Keratinocyte (primary cell): Measurements from ENCODE around the gene KRTAP19-5. TPM values are rescaled to one million over a fixed set of nuclear protein-coding genes. Genes with fewer than 3 reads are reported as not detected.
"Not testable (repeated sequence)": the region's sequence is repeated elsewhere in the genome, so short reads cannot be mapped to it uniquely, and the experiment has no call there.

Experiments used
- DNase-seq: peaks from one replicate; pipeline ENCODE4 v3.0.0-alpha.2; 2011; ENCODE audit warnings: low read depth, missing footprints, low spot score
- FAIRE-seq: peaks from 2 replicates; lab custom pipeline; 2011; peaks lifted over from hg19 to GRCh38; lab: Jason Lieb, UNC
- H2AFZ ChIP-seq: 2 replicates; pipeline ENCODE4 v1.6.0; 2012; ENCODE audit warnings: low read length, control low read depth, inconsistent platforms; ENCODE audit not compliant: control insufficient read depth
- H3K27ac ChIP-seq: 2 replicates; pipeline ENCODE4 v1.5.1; 2011; ENCODE audit warnings: low read length; ENCODE audit not compliant: control insufficient read depth, insufficient read depth
- H3K27me3 ChIP-seq: 3 replicates; pipeline ENCODE4 v1.6.0; 2011; ENCODE audit warnings: low read length; ENCODE audit not compliant: control insufficient read depth, insufficient read depth; ENCODE audit errors: extremely low read depth
- H3K36me3 ChIP-seq, 2 experiments: 2 replicates in 1 of 2; 3 replicates in 1 of 2; pipeline ENCODE4 v1.5.1; 2011; ENCODE audit warnings: low read length in 2 of 2, mild to moderate bottlenecking in 1 of 2; ENCODE audit not compliant: control insufficient read depth in 2 of 2, insufficient read depth in 2 of 2; ENCODE audit errors: extremely low read depth in 1 of 2
- H3K4me1 ChIP-seq: 3 replicates; pipeline ENCODE4 v1.5.1; 2011; ENCODE audit warnings: low read length; ENCODE audit not compliant: control insufficient read depth, insufficient read depth; ENCODE audit errors: extremely low read depth
- H3K4me2 ChIP-seq: 3 replicates; pipeline ENCODE4 v1.6.0; 2011; ENCODE audit warnings: low read depth, low read length; ENCODE audit not compliant: control insufficient read depth, insufficient read depth; ENCODE audit errors: extremely low read depth
- H3K4me3 ChIP-seq, 3 experiments: fragments of 200-600 bp in 1 of 3; sonication (generic) in 1 of 3; 2 replicates in 2 of 3; 3 replicates in 1 of 3; pipeline ENCODE4 v1.5.1; 2011 to 2016; ENCODE audit warnings: low read length in 3 of 3, mild to moderate bottlenecking in 3 of 3, control low read depth in 2 of 3, inconsistent platforms in 1 of 3, low read depth in 1 of 3, mixed read lengths in 1 of 3, mixed run types in 1 of 3, moderate library complexity in 1 of 3; ENCODE audit not compliant: control insufficient read depth in 2 of 3, insufficient read depth in 2 of 3; ENCODE audit errors: extremely low read depth in 1 of 3
- H3K79me2 ChIP-seq: 2 replicates; pipeline ENCODE4 v1.6.0; 2012; ENCODE audit warnings: low read length; ENCODE audit not compliant: control insufficient read depth, insufficient read depth
- H3K9ac ChIP-seq: 3 replicates; pipeline ENCODE4 v1.6.0; 2011; ENCODE audit warnings: low read length; ENCODE audit not compliant: control insufficient read depth, insufficient read depth; ENCODE audit errors: extremely low read depth
- H3K9me1 ChIP-seq: 3 replicates; pipeline ENCODE4 v1.6.0; 2011; ENCODE audit warnings: low read length; ENCODE audit not compliant: control insufficient read depth, insufficient read depth; ENCODE audit errors: extremely low read depth
- H3K9me3 ChIP-seq: 2 replicates; pipeline ENCODE4 v1.5.1; 2012; ENCODE audit warnings: low read depth, low read length; ENCODE audit not compliant: control insufficient read depth
- H4K20me1 ChIP-seq: 3 replicates; pipeline ENCODE4 v1.6.0; 2011; ENCODE audit warnings: low read length; ENCODE audit not compliant: control insufficient read depth, insufficient read depth; ENCODE audit errors: extremely low read depth
- EZH2 ChIP-seq: IDR thresholded peaks from one replicate; pipeline ENCODE4 v1.6.1; 2012; ENCODE audit warnings: inconsistent platforms, mild to moderate bottlenecking, low read length, moderate library complexity
- dilution Hi-C: fragments of 300-500 bp; cut with MboI; formaldehyde crosslinking; loops from one replicate; pipeline ENCODE4 v1.7.0; 2020; ENCODE audit warnings: low sequenced_read_pairs; ENCODE audit not compliant: extremely low pct_ligation_motif_present
- polyA plus RNA-seq, 5 experiments: library from polyadenylated mRNA; depleted of rRNA in 3 of 5; stranded (reverse) in 3 of 5; stranded (forward) in 1 of 5; unstranded in 1 of 5; fragments of >200 nt; gene quantifications; 1 replicate in 1 of 5; 2 replicates in 3 of 5; 3 replicates in 1 of 5; pipeline versions ENCODE4 v1.2.1 to v1.2.3, GENCODE V29; 2011 to 2012; ENCODE audit warnings: missing spikeins in 2 of 5, low read depth in 1 of 5, low replicate concordance in 1 of 5
- TF ChIP-seq, protein P1 (sequence below), 3 experiments: IDR thresholded peaks in 1 of 3; conservative IDR thresholded peaks in 1 of 3; optimal IDR thresholded peaks in 1 of 3; 2 replicates in 2 of 3; 3 replicates in 1 of 3; pipeline versions ENCODE3 to v1.5.1; 2011; ENCODE audit warnings: low read length in 3 of 3, mild to moderate bottlenecking in 3 of 3, moderate library complexity in 2 of 3, control low read depth in 1 of 3, inconsistent platforms in 1 of 3; ENCODE audit not compliant: insufficient read depth in 2 of 3; ENCODE audit errors: extremely low read depth in 1 of 3

KRTAP19-5 gene
- polyA plus RNA-seq, 1 donor (not counting 4 experiments of a cell fraction or from before 2014, with no cell fraction given) = not detected

DNA sequence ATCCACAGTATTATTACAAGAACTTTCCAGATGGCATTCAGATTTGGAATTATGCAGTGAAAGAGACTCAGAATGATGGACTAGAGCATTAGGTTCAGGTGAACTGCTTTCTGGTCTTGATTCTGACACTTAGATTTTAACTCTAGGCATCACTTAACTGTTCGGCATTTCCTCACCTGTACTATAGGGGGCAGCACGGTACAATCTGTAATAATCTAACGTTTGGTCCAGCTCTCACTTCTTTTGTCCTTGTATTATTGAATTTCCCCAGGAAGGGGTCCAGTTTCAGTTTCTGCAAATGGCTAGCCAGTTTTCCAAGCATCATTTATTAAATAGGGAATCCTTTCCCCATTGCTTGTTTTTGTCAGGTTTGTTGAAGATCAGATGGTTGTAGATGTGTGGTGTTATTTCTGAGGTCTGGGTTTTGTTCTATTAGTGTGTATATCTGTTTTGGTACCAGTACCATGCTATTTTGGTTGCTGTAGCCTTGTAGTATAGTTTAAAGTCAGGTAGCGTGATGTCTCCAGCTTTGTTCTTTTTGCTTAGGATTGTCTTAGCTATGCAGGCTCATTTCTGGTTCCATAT is 3.8 kb upstream of the KRTAP19-5 start:
- H3K9me3 ChIP-seq, H3K4me1 ChIP-seq, FAIRE-seq, dilution Hi-C loops, H3K27ac ChIP-seq, H3K36me3 ChIP-seq, H3K27me3 ChIP-seq, H3K79me2 ChIP-seq, H3K4me3 ChIP-seq, H3K9ac ChIP-seq, H2AFZ ChIP-seq, H4K20me1 ChIP-seq, H3K4me2 ChIP-seq, H3K9me1 ChIP-seq, DNase-seq: not testable (repeated sequence)
- TF ChIP-seq, protein P1, sequence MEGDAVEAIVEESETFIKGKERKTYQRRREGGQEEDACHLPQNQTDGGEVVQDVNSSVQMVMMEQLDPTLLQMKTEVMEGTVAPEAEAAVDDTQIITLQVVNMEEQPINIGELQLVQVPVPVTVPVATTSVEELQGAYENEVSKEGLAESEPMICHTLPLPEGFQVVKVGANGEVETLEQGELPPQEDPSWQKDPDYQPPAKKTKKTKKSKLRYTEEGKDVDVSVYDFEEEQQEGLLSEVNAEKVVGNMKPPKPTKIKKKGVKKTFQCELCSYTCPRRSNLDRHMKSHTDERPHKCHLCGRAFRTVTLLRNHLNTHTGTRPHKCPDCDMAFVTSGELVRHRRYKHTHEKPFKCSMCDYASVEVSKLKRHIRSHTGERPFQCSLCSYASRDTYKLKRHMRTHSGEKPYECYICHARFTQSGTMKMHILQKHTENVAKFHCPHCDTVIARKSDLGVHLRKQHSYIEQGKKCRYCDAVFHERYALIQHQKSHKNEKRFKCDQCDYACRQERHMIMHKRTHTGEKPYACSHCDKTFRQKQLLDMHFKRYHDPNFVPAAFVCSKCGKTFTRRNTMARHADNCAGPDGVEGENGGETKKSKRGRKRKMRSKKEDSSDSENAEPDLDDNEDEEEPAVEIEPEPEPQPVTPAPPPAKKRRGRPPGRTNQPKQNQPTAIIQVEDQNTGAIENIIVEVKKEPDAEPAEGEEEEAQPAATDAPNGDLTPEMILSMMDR (optimal IDR thresholded peaks at IDR 0.05 in 1 of 3, IDR thresholded peaks at IDR 0.05 in 1 of 3, conservative IDR thresholded peaks at IDR 0.05 in 1 of 3; ENCODE audit: extremely low read depth in 1 of 3, insufficient read depth in 2 of 3, low read length in 3 of 3) = peak; percentile 51 to 73 (median 62)

DNA sequence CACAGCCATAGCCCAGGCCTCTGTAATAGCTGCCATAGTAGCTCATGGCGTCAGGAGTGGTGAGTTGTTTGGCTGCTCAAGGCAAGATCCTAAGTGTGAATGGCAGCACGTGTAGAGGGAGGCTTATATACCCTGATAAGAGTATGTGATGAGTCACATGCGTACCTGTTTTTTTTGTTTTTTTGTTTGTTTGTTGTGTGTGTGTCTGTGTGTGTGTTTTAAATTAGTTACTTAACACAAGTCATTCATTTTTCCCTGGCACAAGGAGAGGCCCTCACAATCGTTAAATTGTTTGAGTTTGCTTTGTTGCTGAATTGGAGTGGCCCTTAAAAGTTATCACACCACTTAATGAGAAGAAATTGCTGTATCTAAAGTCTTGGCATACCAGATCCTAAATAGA is 4.9 kb downstream of the KRTAP19-5 start, which contains the start of gene KRTAP19-4:
KRTAP19-4 (minus strand) TSS at position 101 of the 400 bp plus-strand sequence; CDS start at position 46, 55 bp downstream.
- no peaks in the 10 kb centered on the region for H3K4me1 ChIP-seq
- FAIRE-seq = no peak
- dilution Hi-C loops = no loop called here

More for the DNA sequence above, 4.9 kb downstream of the KRTAP19-5 start, which contains the start of gene KRTAP19-4:
- no peak within 1 kb of the TSS for H3K27ac ChIP-seq
- no peak within 1 kb of the TSS for H2AFZ ChIP-seq
- H3K4me2 ChIP-seq = no peak within 1 kb of the TSS
- H3K27me3 ChIP-seq = no peaks in the 10 kb centered on the region
- TF ChIP-seq, protein P1 (optimal IDR thresholded peaks at IDR 0.05 in 1 of 3, IDR thresholded peaks at IDR 0.05 in 1 of 3, conservative IDR thresholded peaks at IDR 0.05 in 1 of 3; ENCODE audit: extremely low read depth in 1 of 3, insufficient read depth in 2 of 3, low read length in 3 of 3) = no peak
- TF ChIP-seq EZH2 = no peak
- H3K9me3 ChIP-seq = no peaks in the 10 kb centered on the region
- DNase-seq = no peak
- no peak within 1 kb of the TSS for H3K4me3 ChIP-seq
- no peaks in the 10 kb centered on the region for H4K20me1 ChIP-seq
- no peaks in the 10 kb centered on the region for H3K36me3 ChIP-seq
- no peaks in the 10 kb centered on the region for H3K9me1 ChIP-seq
- no peak within 1 kb of the TSS for H3K9ac ChIP-seq
- no peaks in the 10 kb centered on the region for H3K79me2 ChIP-seq
